Bronchial epithelial cell (primary cell): Measurements from ENCODE around the gene HHEX. TPM values are rescaled to one million over a fixed set of nuclear protein-coding genes. Genes with fewer than 3 reads are reported as not detected.
A peak's percentile ranks its signal among the peaks of the same experiment; 100 is the strongest.

Experiments
- DNase-seq: peaks from one replicate; pipeline ENCODE4 v3.0.0-alpha.2; 2010; ENCODE audit warnings: low read depth
- FAIRE-seq: peaks from 2 replicates; lab custom pipeline; 2011; peaks lifted over from hg19 to GRCh38; lab: Jason Lieb, UNC
- H3K27me3 ChIP-seq: 2 replicates; pipeline ENCODE4 v1.5.1; 2011; ENCODE audit warnings: low read length; ENCODE audit not compliant: control insufficient read depth, insufficient read depth
- H3K36me3 ChIP-seq: 2 replicates; pipeline ENCODE4 v1.5.1; 2011; ENCODE audit warnings: low read length; ENCODE audit not compliant: control insufficient read depth, insufficient read depth
- H3K4me3 ChIP-seq: 2 replicates; pipeline ENCODE4 v1.5.1; 2011; ENCODE audit warnings: mild to moderate bottlenecking, low read depth, low read length, control low read depth
- CTCF ChIP-seq: IDR thresholded peaks from 2 replicates; pipeline ENCODE4 v1.5.1; 2011; ENCODE audit warnings: mild to moderate bottlenecking, moderate library complexity, low read length, control low read depth, inconsistent platforms; ENCODE audit not compliant: insufficient read depth, severe bottlenecking
- total RNA-seq: library from RNA; depleted of rRNA; stranded (reverse); fragments of >200 nt; gene quantifications from 2 replicates; pipeline ENCODE4 v1.2.1, GENCODE V29; 2014

The HHEX gene
- total RNA-seq, 1 donor from 2014 or later, result 0.26 TPM

- Histone ChIP-seq H3K36me3 (no peaks in the 10 kb centered on the region), H3K4me3 (no peak overlapping the region), H3K27me3 (peaks cover 5% of the 10 kb centered on the region)
- DNase-seq (no peak), FAIRE-seq (no peak)
- TF ChIP-seq CTCF, result no peak
Observed at GRCh38 chr10:92720831-92721165, 31.0 kb downstream of the HHEX start.

- no peak for DNase-seq
- Histone ChIP-seq H3K4me3 (no peak overlapping the region), H3K36me3 (no peaks in the 10 kb centered on the region), H3K27me3 (peaks cover 5% of the 10 kb centered on the region)
- FAIRE-seq, result no peak
- no peak for TF ChIP-seq CTCF
Observed at GRCh38 chr10:92722349-92722748, 32.6 kb downstream of the HHEX start.

GRCh38 chr10:92727141-92727540 is 37.4 kb downstream of the HHEX start:
- peaks cover 1% of the 10 kb centered on the region for H3K27me3 ChIP-seq
- no peaks in the 10 kb centered on the region for H3K36me3 ChIP-seq
- no peak for TF ChIP-seq CTCF
- H3K4me3 ChIP-seq, result no peak overlapping the region
- FAIRE-seq (peak; percentile 23), DNase-seq (no peak)

GRCh38 chr10:92727550-92727949 is 37.8 kb downstream of the HHEX start:
- TF ChIP-seq CTCF, result no peak
- H3K4me3 ChIP-seq, result no peak overlapping the region
- DNase-seq (no peak), FAIRE-seq (no peak)
- no peaks in the 10 kb centered on the region for H3K36me3 ChIP-seq
- H3K27me3 ChIP-seq, result peaks cover 1% of the 10 kb centered on the region

GRCh38 chr10:92729886-92730285 is 40.1 kb downstream of the HHEX start:
- TF ChIP-seq CTCF, result no peak
- H3K4me3 ChIP-seq, result no peak overlapping the region
- H3K36me3 ChIP-seq, result no peaks in the 10 kb centered on the region
- FAIRE-seq (no peak), DNase-seq (no peak)
- peaks cover 1% of the 10 kb centered on the region for H3K27me3 ChIP-seq

GRCh38 chr10:92732958-92733357 is 43.2 kb downstream of the HHEX start:
- DNase-seq (no peak), FAIRE-seq (no peak)
- TF ChIP-seq CTCF, result no peak

More at GRCh38 chr10:92732958-92733357, 43.2 kb downstream of the HHEX start:
- H3K27me3 ChIP-seq, result no peaks in the 10 kb centered on the region
- H3K36me3 ChIP-seq, result no peaks in the 10 kb centered on the region
- H3K4me3 ChIP-seq, result no peak overlapping the region
